ENCODE results near the gene TRAPPC3. TPM values are rescaled to one million over a fixed set of nuclear protein-coding genes. Genes with fewer than 3 reads are reported as not detected.

TRAPPC3 gene
- polyA plus RNA-seq, 1 donor (not counting 4 experiments of a cell fraction or from before 2014, with no cell fraction given) = 173 TPM

DNA sequence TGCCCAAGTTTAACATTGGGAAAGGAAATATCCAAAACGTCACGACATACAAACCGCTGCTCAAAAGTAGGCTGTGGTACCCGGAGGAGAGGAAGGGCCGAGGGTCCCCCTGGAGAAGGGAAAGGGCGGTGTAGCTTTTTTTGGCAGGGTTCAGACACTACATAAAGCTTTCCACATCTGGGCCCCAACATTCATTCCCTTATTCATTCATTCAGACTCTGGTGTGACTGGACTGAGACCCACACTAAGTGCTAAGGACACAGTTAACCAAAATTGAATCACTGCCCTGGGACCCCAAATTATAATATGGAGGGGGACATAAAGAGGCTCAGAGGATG lies 14.0 kb downstream of the TRAPPC3 start:
- dilution Hi-C loops (cut with MboI; ENCODE audit: extremely low pct_ligation_motif_present, low sequenced_read_pairs) = no loop called here
- Histone ChIP-seq H3K4me1 (ENCODE audit: control insufficient read depth, extremely low read depth, insufficient read depth, low read length) (peaks cover 43% of the 10 kb centered on the region), H3K79me2 (ENCODE audit: control insufficient read depth, insufficient read depth, low read length) (peaks cover 14% of the 10 kb centered on the region), H3K4me3 (ENCODE audit: control insufficient read depth in 2 of 3, extremely low read depth in 1 of 3, insufficient read depth in 2 of 3, low read depth in 1 of 3, low read length in 3 of 3) (peak overlapping the region in 1 of 3 experiments; percentile 30), H3K9me1 (ENCODE audit: control insufficient read depth, extremely low read depth, insufficient read depth, low read length) (peaks cover under 1% of the 10 kb centered on the region), H3K36me3 (ENCODE audit: control insufficient read depth in 2 of 2, extremely low read depth in 1 of 2, insufficient read depth in 2 of 2, low read length in 2 of 2) (peaks cover 11 to 31% of the 10 kb centered on the region in 2 experiments), H3K27ac (ENCODE audit: control insufficient read depth, insufficient read depth, low read length) (peak overlapping the region; percentile 98), H3K9ac (ENCODE audit: control insufficient read depth, extremely low read depth, insufficient read depth, low read length) (peak overlapping the region; percentile 77), H3K4me2 (ENCODE audit: control insufficient read depth, extremely low read depth, insufficient read depth, low read depth, low read length) (peak overlapping the region; percentile 76), H4K20me1 (ENCODE audit: control insufficient read depth, extremely low read depth, insufficient read depth, low read length) (peaks cover under 1% of the 10 kb centered on the region), H2AFZ (ENCODE audit: control insufficient read depth, low read length) (peak overlapping the region; percentile 3), H3K9me3 (ENCODE audit: control insufficient read depth, low read depth, low read length) (no peaks in the 10 kb centered on the region), H3K27me3 (ENCODE audit: control insufficient read depth, extremely low read depth, insufficient read depth, low read length) (no peaks in the 10 kb centered on the region)
- FAIRE-seq (no peak), DNase-seq (ENCODE audit: low read depth, low spot score) (no peak)
- TF ChIP-seq CTCF (optimal IDR thresholded peaks at IDR 0.05 in 1 of 3, IDR thresholded peaks at IDR 0.05 in 1 of 3, conservative IDR thresholded peaks at IDR 0.05 in 1 of 3; ENCODE audit: extremely low read depth in 1 of 3, insufficient read depth in 2 of 3, low read length in 3 of 3) = no peak
- no peak for TF ChIP-seq EZH2 (IDR thresholded peaks at IDR 0.05; ENCODE audit: low read length)

DNA sequence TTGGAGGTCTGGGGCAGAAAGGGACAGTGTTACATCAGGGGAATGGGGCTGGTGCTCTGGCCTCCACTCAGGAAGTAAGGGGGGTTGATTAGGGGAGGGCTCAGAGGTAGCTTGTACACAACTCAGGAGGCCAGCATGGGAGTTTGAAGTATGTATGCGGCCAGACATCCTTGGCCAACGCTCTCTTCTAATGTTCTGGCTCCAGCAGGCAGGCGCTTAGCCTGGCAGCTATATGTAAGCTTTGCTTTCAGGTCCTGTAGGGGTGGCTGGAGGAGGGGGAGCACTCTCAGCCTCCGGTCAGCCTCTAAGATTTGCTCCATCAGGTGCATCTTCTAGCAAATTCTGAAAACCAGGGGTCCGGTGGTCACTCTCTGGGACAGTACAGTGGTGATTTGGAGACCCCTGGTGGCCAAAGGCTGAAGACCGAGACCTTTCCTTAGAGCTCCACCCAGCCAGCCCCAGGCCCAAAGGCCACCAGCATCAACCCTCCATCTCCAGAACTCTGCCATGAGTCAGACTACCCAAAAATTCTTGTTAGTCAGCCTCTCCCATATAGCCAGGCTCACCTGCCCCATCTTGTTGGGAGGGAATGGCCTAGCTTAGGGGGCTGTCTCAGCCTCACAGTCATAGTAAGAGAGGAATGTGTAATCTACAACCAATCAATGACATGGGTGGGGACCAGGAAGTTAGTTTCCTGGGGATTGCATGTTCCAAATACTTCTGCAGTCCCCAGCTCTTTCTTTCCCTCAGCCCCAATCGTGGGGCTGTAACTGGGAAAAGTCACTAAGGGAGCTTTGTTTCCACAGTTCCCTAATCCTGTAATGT lies 14.6 kb downstream of the TRAPPC3 start:
- Histone ChIP-seq H3K4me1 (ENCODE audit: control insufficient read depth, extremely low read depth, insufficient read depth, low read length) (peaks cover 43% of the 10 kb centered on the region), H3K9me1 (ENCODE audit: control insufficient read depth, extremely low read depth, insufficient read depth, low read length) (no peaks in the 10 kb centered on the region), H3K9me3 (ENCODE audit: control insufficient read depth, low read depth, low read length) (no peaks in the 10 kb centered on the region), H3K79me2 (ENCODE audit: control insufficient read depth, insufficient read depth, low read length) (peaks cover 8% of the 10 kb centered on the region), H4K20me1 (ENCODE audit: control insufficient read depth, extremely low read depth, insufficient read depth, low read length) (no peaks in the 10 kb centered on the region), H3K36me3 (ENCODE audit: control insufficient read depth in 2 of 2, extremely low read depth in 1 of 2, insufficient read depth in 2 of 2, low read length in 2 of 2) (peaks cover 11 to 26% of the 10 kb centered on the region in 2 experiments), H3K4me2 (ENCODE audit: control insufficient read depth, extremely low read depth, insufficient read depth, low read depth, low read length) (peak overlapping the region; percentile 76), H3K27ac (ENCODE audit: control insufficient read depth, insufficient read depth, low read length) (peak overlapping the region; percentile 98), H3K4me3 (ENCODE audit: control insufficient read depth in 2 of 3, extremely low read depth in 1 of 3, insufficient read depth in 2 of 3, low read depth in 1 of 3, low read length in 3 of 3) (peak overlapping the region in 1 of 3 experiments; percentile 30), H3K27me3 (ENCODE audit: control insufficient read depth, extremely low read depth, insufficient read depth, low read length) (no peaks in the 10 kb centered on the region), H2AFZ (ENCODE audit: control insufficient read depth, low read length) (peak overlapping the region; percentile 3), H3K9ac (ENCODE audit: control insufficient read depth, extremely low read depth, insufficient read depth, low read length) (peak overlapping the region; percentile 77)
- TF ChIP-seq EZH2 (IDR thresholded peaks at IDR 0.05; ENCODE audit: low read length) = no peak
- peak; percentile 61 to 66 (median 62) for TF ChIP-seq CTCF (optimal IDR thresholded peaks at IDR 0.05 in 1 of 3, IDR thresholded peaks at IDR 0.05 in 1 of 3, conservative IDR thresholded peaks at IDR 0.05 in 1 of 3; ENCODE audit: extremely low read depth in 1 of 3, insufficient read depth in 2 of 3, low read length in 3 of 3)
- FAIRE-seq (peak; percentile 99), DNase-seq (ENCODE audit: low read depth, low spot score) (peak; percentile 90)
- dilution Hi-C loops (cut with MboI; ENCODE audit: extremely low pct_ligation_motif_present, low sequenced_read_pairs) = no loop called here

Measured in keratinocyte (primary cell).